Measurements from ENCODE around the gene PLEKHJ1. TPM values are rescaled to one million over a fixed set of nuclear protein-coding genes. Genes with fewer than 3 reads are reported as not detected.

PLEKHJ1 gene
- total RNA-seq, 4 donors from 2014 or later: 41.9 to 69.8 (median 55.3) TPM

- Histone ChIP-seq H3K27me3 (no peaks in the 10 kb centered on the region), H3K4me1 (peaks cover 37 to 61% (median 54%) of the 10 kb centered on the region in 4 donors), H3K9me3 (no peaks in the 10 kb centered on the region), H3K36me3 (peaks cover 8 to 32% (median 26%) of the 10 kb centered on the region in 4 donors), H3K4me3 (no peak overlapping the region), H3K27ac (replicated peaks in 1 of 4) (no peak overlapping the region)
- TF ChIP-seq, protein P1, sequence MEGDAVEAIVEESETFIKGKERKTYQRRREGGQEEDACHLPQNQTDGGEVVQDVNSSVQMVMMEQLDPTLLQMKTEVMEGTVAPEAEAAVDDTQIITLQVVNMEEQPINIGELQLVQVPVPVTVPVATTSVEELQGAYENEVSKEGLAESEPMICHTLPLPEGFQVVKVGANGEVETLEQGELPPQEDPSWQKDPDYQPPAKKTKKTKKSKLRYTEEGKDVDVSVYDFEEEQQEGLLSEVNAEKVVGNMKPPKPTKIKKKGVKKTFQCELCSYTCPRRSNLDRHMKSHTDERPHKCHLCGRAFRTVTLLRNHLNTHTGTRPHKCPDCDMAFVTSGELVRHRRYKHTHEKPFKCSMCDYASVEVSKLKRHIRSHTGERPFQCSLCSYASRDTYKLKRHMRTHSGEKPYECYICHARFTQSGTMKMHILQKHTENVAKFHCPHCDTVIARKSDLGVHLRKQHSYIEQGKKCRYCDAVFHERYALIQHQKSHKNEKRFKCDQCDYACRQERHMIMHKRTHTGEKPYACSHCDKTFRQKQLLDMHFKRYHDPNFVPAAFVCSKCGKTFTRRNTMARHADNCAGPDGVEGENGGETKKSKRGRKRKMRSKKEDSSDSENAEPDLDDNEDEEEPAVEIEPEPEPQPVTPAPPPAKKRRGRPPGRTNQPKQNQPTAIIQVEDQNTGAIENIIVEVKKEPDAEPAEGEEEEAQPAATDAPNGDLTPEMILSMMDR (IDR thresholded peaks at IDR 0.05): no peak
- TF ChIP-seq POLR2A (IDR thresholded peaks at IDR 0.05; ENCODE audit: low read depth) (no peak), EP300 (IDR thresholded peaks at IDR 0.05) (no peak), POLR2AphosphoS5 (IDR thresholded peaks at IDR 0.05) (no peak)
- WGBS: 84% methylated on average over 9 of the region's 9 CpGs
- no peak for DNase-seq (ENCODE audit: extremely low spot score)
- intact Hi-C loops (cut with DNase I): loop anchor here (5.0 kb wide), 2 partner anchors 50 to 115 kb away; partner anchors contain the start of genes LSM7 and SPPL2B
Measured at GRCh38 chr19:2277138-2277537, 41.0 kb upstream of the PLEKHJ1 start.

DNA sequence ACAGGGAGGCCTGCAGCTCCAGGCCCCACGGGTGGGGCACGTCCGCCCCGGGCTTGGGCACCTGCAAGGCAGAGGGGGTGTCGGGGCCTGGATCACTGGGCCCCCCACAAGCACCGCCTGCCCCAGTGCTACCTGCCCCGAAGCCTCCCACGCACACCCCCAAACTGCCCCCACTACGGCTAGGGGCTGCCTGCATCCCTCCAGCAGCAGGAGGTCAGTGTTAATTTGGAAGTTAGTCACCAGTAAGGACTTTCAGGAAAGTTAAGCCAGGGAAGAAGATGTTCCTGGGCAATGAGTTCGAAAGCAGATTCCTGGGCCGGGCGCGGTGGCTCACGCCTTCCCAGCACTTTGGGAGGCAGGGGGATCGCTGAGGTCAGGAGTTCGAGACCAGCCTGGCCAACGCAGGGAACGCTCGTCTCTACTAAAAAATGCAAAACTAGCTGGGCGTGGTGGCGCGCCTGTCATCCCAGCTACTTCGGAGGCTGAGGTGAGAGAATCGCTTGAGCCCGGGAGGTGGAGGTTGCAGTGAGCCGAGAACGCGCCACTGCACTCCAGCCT is 40.4 kb upstream of the PLEKHJ1 start:
- TF ChIP-seq POLR2A (IDR thresholded peaks at IDR 0.05; ENCODE audit: low read depth): no peak
- peaks cover 37 to 61% (median 54%) of the 10 kb centered on the region in 4 donors for H3K4me1 ChIP-seq

DNA sequence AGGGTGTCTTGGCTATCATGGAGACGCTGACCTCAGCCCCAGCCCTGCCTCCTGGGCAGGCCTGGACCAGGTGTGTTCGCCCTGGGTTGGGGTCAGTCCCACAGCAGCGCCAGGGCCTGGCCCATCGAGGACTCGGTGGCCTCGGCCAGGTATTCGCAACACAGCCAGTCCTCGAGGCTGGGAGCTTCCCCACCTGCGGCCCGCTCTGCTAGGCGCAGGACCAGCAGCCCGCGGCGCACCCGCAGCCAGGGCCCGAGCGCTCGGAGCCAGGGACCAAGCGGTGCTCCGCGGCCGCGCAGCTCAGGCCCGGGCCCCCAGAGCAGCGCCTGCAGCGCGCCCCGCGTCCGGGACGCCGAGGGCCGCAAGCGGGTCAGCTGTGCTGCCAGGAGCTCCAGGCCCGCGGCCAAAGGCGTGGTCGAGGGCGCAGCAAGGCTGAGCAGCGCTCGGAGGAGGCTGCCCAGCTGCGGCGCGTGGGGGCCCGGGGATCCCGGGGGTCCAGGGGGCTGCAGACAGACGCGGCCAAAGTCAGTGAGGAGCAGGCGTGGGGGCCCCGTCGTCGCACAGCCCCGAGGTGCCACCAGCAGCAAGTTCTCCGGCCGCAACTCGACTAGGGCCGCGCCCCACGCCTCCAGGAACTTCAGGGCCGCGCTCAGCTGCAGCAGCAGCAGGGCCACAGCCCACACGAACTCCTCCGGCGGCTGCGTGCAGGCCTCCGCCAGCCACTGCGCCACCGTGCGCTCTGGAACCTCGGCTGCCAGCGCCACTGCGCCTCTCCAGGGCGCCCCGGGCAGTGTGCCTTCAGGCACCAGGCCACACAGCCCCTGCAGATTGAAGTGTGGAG is 39.7 kb upstream of the PLEKHJ1 start:
- H3K36me3 ChIP-seq: peaks cover 17 to 43% (median 35%) of the 10 kb centered on the region in 4 donors
- peak overlapping the region; percentile 16 to 23 (median 22) for H3K4me3 ChIP-seq
- TF ChIP-seq POLR2A (IDR thresholded peaks at IDR 0.05; ENCODE audit: low read depth): no peak
- TF ChIP-seq POLR2AphosphoS5 (IDR thresholded peaks at IDR 0.05): no peak
- no peak for TF ChIP-seq EP300 (IDR thresholded peaks at IDR 0.05)
- TF ChIP-seq, protein P1 (IDR thresholded peaks at IDR 0.05): no peak
- peaks cover 42 to 64% (median 59%) of the 10 kb centered on the region in 4 donors for H3K4me1 ChIP-seq
- H3K27me3 ChIP-seq: no peaks in the 10 kb centered on the region
- H3K9me3 ChIP-seq: no peaks in the 10 kb centered on the region
- intact Hi-C loops (cut with DNase I): loop anchor here (5.0 kb wide), 2 partner anchors 51 to 116 kb away; partner anchors contain the start of genes LSM7 and SPPL2B
- no peak for DNase-seq (ENCODE audit: extremely low spot score)
- WGBS: 44% methylated on average over 15 of the region's 74 CpGs
- peak overlapping the region; percentile 28 to 100 (median 80) for H3K27ac ChIP-seq (replicated peaks in 1 of 4)

More for the DNA sequence above, 40.4 kb upstream of the PLEKHJ1 start:
- intact Hi-C loops (cut with DNase I): loop anchor here (5.0 kb wide), 2 partner anchors 51 to 116 kb away; partner anchors contain the start of genes LSM7 and SPPL2B
- DNase-seq (ENCODE audit: extremely low spot score): no peak
- Histone ChIP-seq H3K9me3 (no peaks in the 10 kb centered on the region), H3K36me3 (peaks cover 14 to 39% (median 33%) of the 10 kb centered on the region in 4 donors), H3K4me3 (peak overlapping the region in 1 of 4 donors; percentile 23), H3K27me3 (no peaks in the 10 kb centered on the region), H3K27ac (replicated peaks in 1 of 4) (peak overlapping the region in 2 of 4 donors; percentile 60 to 100)
- 89% methylated on average over 28 of the region's 28 CpGs for WGBS

GRCh38 chr19:2274931-2275535 is 38.9 kb upstream of the PLEKHJ1 start:
- Histone ChIP-seq H3K27me3 (no peaks in the 10 kb centered on the region), H3K4me1 (peaks cover 42 to 61% (median 59%) of the 10 kb centered on the region in 4 donors), H3K4me3 (peak overlapping the region in 3 of 4 donors; percentile 22 to 23 (median 23)), H3K27ac (replicated peaks in 1 of 4) (peak overlapping the region; percentile 28 to 100 (median 80)), H3K36me3 (peaks cover 17 to 43% (median 35%) of the 10 kb centered on the region in 4 donors), H3K9me3 (no peaks in the 10 kb centered on the region)
- no peak for DNase-seq (ENCODE audit: extremely low spot score)
- TF ChIP-seq POLR2A (IDR thresholded peaks at IDR 0.05; ENCODE audit: low read depth) (no peak), EP300 (IDR thresholded peaks at IDR 0.05) (no peak), POLR2AphosphoS5 (IDR thresholded peaks at IDR 0.05) (peak; percentile 34 to 38)
- TF ChIP-seq, protein P1 (IDR thresholded peaks at IDR 0.05): peak; percentile 43 to 63 (median 62)
- intact Hi-C loops (cut with DNase I): loop anchor here (5.0 kb wide), 2 partner anchors 52 to 117 kb away; partner anchors contain the start of genes LSM7 and SPPL2B
- WGBS: 48% methylated on average over 12 of the region's 16 CpGs
